T-helper 17 cell (primary cell): Measurements from ENCODE around the gene HLA-B. TPM values are rescaled to one million over a fixed set of nuclear protein-coding genes. Genes with fewer than 3 reads are reported as not detected.
A peak's percentile ranks its signal among the peaks of the same experiment; 100 is the strongest.

ENCODE experiments used
- ATAC-seq: fragments of 150-1000 bp; cut with Tn5 transposase; 2 replicates; pipeline ENCODE4 v1.10.0; 2021; ENCODE audit warnings: mild to moderate bottlenecking, moderate library complexity
- DNase-seq, 3 donors: peaks; one replicate each; pipeline versions ENCODE4 v3.0.0 to v3.0.0-alpha.2; 2020 to 2021
- H3K9me3 ChIP-seq: one replicate; pipeline ENCODE4 v1.7.0; 2013; ENCODE audit warnings: low read length, mild to moderate bottlenecking; ENCODE audit not compliant: control insufficient read depth, poor library complexity, severe bottlenecking
- H3K27ac Mint-ChIP-seq: one replicate; pipeline ENCODE4 v1.8.0; 2022; ENCODE audit warnings: mild to moderate bottlenecking, moderate library complexity, mixed read lengths
- H3K27me3 Mint-ChIP-seq: one replicate; pipeline ENCODE4 v1.8.0; 2022; ENCODE audit warnings: mixed read lengths
- H3K36me3 Mint-ChIP-seq: one replicate; pipeline ENCODE4 v1.8.0; 2022; ENCODE audit warnings: low read depth, mixed read lengths
- H3K4me1 Mint-ChIP-seq: one replicate; pipeline ENCODE4 v1.8.0; 2022; ENCODE audit warnings: mild to moderate bottlenecking, mixed read lengths
- H3K4me3 Mint-ChIP-seq: one replicate; pipeline ENCODE4 v1.8.0; 2022; ENCODE audit warnings: mild to moderate bottlenecking, moderate library complexity, mixed read lengths
- total RNA-seq, 4 donors: library from RNA in 2 of 4; stranded (reverse) in 2 of 4; gene quantifications; one replicate each; pipeline ENCODE4 v1.2.3 and lab custom pipeline; 2022 to 2026

Gene HLA-B
- total RNA-seq, 2 donors from 2014 or later: 7,013 to 7,159 TPM

- ATAC-seq (peak; percentile 94), DNase-seq (peak in 1 of 3 donors; percentile 22)
- H3K27me3 Mint-ChIP-seq: no peaks in the 10 kb centered on the region
- no peaks in the 10 kb centered on the region for H3K9me3 ChIP-seq
- H3K27ac Mint-ChIP-seq: no peak overlapping the region
- peaks cover 7% of the 10 kb centered on the region for H3K4me1 Mint-ChIP-seq
- no peak overlapping the region for H3K4me3 Mint-ChIP-seq
- H3K36me3 Mint-ChIP-seq: no peaks in the 10 kb centered on the region
These were observed 24.1 kb downstream of the HLA-B start for GRCh38 chr6:31332637-31333602.

- DNase-seq (no peak), ATAC-seq (no peak)
- no peaks in the 10 kb centered on the region for H3K9me3 ChIP-seq
- no peak overlapping the region for H3K27ac Mint-ChIP-seq
- no peak overlapping the region for H3K4me3 Mint-ChIP-seq
- peaks cover 3% of the 10 kb centered on the region for H3K27me3 Mint-ChIP-seq
- H3K4me1 Mint-ChIP-seq: peaks cover 7% of the 10 kb centered on the region
- no peaks in the 10 kb centered on the region for H3K36me3 Mint-ChIP-seq
These were observed 28.5 kb downstream of the HLA-B start for GRCh38 chr6:31328355-31328960.

- Mint-ChIP-seq H3K27ac (peak overlapping the region; percentile 66), H3K4me1 (no peaks in the 10 kb centered on the region), H3K4me3 (no peak overlapping the region), H3K36me3 (peaks cover 15% of the 10 kb centered on the region), H3K27me3 (peaks cover 61% of the 10 kb centered on the region)
- ATAC-seq: no peak
- DNase-seq: no peak
- H3K9me3 ChIP-seq: no peaks in the 10 kb centered on the region
These were observed 35.2 kb downstream of the HLA-B start for GRCh38 chr6:31321820-31322219.

DNA sequence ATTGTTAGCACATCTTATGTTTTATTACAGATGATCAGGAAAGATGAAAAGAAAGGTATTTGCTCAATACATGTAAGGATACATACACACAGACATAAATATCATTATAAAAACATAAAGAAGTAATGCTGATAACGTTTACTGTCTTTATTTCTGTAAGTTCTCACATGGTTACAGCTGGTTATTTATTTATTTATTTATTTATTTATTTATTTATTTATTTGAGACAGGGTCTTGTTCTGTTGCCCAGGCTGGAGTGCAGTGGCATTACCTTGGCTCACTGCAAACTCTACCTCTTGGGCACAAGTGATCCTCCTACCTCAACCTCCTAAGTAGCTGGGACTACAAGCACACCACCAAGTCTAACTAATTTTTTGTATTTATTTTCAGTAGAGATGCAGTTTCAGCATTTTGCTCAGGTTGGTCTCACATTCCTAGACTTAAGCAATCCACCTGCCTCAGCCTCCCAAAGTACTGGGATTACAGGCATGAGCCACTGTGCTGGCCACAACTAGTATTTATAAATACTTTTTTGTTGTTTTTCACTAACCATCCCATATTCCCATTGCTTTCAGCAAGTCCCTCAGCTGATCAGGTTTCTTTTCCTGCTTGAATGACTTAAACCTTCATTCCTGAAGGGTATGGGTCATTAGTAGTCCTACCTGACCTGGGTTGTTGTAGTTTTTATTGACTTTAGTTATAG lies 35.8 kb downstream of the HLA-B start:
- H3K36me3 Mint-ChIP-seq: peaks cover 15% of the 10 kb centered on the region
- H3K27me3 Mint-ChIP-seq: peaks cover 63% of the 10 kb centered on the region
- no peak overlapping the region for H3K4me3 Mint-ChIP-seq
- ATAC-seq: no peak
- no peak overlapping the region for H3K27ac Mint-ChIP-seq
- DNase-seq: no peak
- H3K9me3 ChIP-seq: no peaks in the 10 kb centered on the region
- no peaks in the 10 kb centered on the region for H3K4me1 Mint-ChIP-seq

DNA sequence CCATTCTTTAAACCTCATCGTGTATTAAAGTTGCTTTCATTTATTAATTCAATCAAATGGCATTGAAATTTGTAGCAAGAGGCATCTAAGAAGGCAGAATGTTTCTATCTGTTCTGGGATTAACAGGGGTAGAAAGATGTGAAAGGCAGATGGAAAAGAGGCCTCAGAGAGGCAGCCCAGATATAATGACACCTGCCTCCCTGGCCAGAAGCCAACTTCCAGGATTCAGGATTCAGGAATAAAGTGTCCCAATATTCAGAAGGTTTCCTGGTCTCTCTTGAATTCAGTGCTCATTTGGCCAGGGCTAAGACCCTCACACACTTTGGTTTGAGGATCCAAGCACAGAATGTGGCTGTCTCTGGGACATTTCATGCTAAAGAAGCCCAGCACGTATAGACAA lies 39.9 kb downstream of the HLA-B start:
- Mint-ChIP-seq H3K36me3 (peaks cover 9% of the 10 kb centered on the region), H3K4me3 (no peak overlapping the region), H3K27me3 (peaks cover 55% of the 10 kb centered on the region), H3K4me1 (no peaks in the 10 kb centered on the region), H3K27ac (no peak overlapping the region)
- H3K9me3 ChIP-seq: no peaks in the 10 kb centered on the region
- no peak for DNase-seq
- no peak for ATAC-seq

DNA sequence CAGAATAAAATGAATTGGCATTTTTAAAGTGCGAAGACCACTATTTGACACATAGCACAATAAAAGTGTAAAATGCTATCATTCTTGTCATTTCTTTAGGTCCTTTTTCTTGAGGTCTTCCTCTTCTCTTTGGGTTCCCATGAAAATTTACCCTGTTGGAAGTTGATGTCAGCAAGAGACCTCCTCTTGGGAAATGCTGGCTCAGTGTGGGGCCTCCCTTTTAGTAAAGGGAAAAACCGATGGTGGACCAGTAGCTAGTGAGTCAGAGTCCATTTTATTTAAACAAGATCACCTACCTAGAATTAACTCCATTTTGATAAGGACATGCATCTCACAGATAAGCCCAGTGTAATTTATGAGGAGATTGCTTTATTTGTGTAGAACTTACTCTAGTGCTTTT lies 47.3 kb downstream of the HLA-B start:
- Mint-ChIP-seq H3K27ac (no peak overlapping the region), H3K36me3 (no peaks in the 10 kb centered on the region), H3K27me3 (peaks cover 9% of the 10 kb centered on the region), H3K4me1 (no peaks in the 10 kb centered on the region), H3K4me3 (peak overlapping the region; percentile 81)
- no peak for DNase-seq
- H3K9me3 ChIP-seq: no peaks in the 10 kb centered on the region
- ATAC-seq: no peak

DNA sequence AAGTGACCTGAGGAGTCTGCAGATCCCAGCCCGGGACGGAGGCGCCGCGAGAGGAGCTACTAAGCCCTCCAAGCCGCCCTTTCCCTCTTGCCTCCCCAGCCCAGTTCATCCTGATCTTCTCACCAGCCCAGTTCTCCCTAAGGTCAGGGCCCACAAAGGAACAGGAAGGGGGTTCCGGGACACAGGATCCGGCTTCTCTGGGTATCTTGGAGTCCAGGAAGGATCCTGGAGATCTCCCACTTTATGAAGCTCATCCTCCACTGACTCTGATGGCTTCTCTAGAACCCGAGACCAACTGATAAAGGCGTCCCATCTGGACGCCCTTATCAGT lies 48.2 kb downstream of the HLA-B start:
- Mint-ChIP-seq H3K27me3 (peaks cover 11% of the 10 kb centered on the region), H3K36me3 (no peaks in the 10 kb centered on the region), H3K4me3 (peak overlapping the region; percentile 89), H3K4me1 (no peaks in the 10 kb centered on the region), H3K27ac (no peak overlapping the region)
- ATAC-seq (no peak), DNase-seq (no peak)
- H3K9me3 ChIP-seq: no peaks in the 10 kb centered on the region

DNA sequence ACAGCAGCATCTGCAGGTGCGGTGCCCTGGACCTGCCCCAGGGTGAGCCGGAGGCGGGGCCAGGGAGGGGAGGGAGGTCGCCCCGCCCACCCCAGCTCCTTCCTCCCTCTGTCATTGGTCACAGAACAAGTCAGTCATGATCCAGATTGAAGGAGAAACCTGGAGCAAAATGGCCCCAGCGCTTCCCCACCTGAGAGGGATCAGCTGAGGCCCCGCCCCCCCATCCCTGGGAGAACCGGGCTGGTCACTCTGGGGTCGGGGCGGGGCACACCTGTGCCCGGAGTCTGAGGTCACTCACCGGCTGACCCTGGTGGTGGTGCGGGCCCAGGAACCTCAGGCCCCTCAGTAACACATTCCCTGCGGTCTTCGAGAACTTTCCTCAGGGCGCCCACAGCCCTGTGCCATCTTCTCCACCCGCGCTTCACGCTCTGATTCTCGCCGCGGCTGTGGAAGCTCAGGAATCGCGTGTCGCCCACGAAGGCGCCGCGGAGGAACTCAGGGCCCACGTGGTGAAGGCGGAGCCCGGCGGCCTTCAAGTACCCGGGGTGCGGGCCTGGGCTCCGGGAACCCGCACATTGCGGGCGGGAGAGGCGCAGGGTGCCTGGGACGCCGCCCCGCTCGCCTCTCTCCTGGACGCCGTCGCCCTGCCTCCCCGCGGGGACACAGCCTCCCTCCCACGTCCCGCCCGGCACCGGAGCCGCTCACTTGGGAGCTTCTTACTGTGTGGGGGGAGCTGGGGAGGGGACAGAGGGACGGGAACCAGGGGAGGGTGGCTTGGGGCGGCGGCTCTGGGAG lies 48.7 kb downstream of the HLA-B start:
- ATAC-seq (peak; percentile 96), DNase-seq (peak; percentile 56 to 65 (median 58))
- H3K27me3 Mint-ChIP-seq: peaks cover 17% of the 10 kb centered on the region
- H3K27ac Mint-ChIP-seq: no peak overlapping the region
- H3K36me3 Mint-ChIP-seq: peaks cover 4% of the 10 kb centered on the region
- no peaks in the 10 kb centered on the region for H3K9me3 ChIP-seq
- H3K4me3 Mint-ChIP-seq: peak overlapping the region; percentile 89
- H3K4me1 Mint-ChIP-seq: peaks cover 5% of the 10 kb centered on the region

DNA sequence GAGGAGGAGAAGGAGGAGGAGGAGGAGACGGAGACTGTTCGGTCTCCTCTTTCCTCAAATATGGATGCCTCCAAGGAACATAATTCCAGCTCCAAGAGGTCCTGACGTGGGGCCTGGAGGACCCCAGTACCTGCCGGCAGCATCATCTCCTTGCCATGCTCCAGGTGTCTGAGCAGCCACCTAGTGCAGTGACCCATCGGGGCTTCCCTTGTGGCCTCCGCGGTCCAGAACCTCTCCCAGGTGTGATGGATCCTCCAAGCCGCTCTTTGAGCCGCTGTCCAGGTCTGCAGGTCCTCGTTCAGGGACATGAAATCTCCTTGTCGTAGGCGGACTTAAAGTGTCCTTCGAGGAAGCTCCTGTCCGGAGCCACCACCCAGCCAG lies 49.3 kb downstream of the HLA-B start:
- H3K9me3 ChIP-seq: no peaks in the 10 kb centered on the region
- Mint-ChIP-seq H3K4me1 (peaks cover 6% of the 10 kb centered on the region), H3K36me3 (peaks cover 5% of the 10 kb centered on the region), H3K4me3 (peak overlapping the region; percentile 89), H3K27me3 (peaks cover 18% of the 10 kb centered on the region), H3K27ac (no peak overlapping the region)
- ATAC-seq (no peak), DNase-seq (no peak)

DNA sequence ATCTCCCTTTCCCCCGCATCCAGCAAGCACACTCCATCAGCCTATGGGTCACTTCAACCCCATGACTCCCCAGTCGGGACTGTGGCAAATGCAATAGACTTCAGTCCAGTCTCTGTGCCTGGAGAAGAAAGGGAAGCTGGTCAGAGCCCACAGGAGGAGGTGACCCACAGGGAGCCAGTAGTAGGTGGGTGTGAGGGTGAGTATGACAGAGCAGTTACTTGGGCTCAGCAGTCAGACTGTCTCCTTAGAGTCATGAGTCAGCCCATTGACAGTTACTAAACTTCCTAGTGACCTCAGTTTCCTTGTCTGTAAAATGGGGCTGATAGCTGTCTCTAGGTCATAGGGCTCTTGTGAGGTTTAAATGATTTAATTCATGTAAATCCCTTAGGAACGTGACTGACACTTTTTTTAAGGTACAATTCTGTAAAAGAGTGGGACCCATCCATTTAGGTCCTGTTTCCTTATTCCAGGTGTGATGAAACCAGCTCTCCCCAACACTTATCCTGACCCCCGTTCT lies 51.2 kb downstream of the HLA-B start:
- peaks cover 8% of the 10 kb centered on the region for H3K36me3 Mint-ChIP-seq
- no peak overlapping the region for H3K27ac Mint-ChIP-seq
- no peaks in the 10 kb centered on the region for H3K9me3 ChIP-seq
- DNase-seq (no peak), ATAC-seq (no peak)
- H3K27me3 Mint-ChIP-seq: peaks cover 30% of the 10 kb centered on the region
- peaks cover 6% of the 10 kb centered on the region for H3K4me1 Mint-ChIP-seq
- H3K4me3 Mint-ChIP-seq: no peak overlapping the region

- H3K27ac Mint-ChIP-seq: no peak overlapping the region
- ATAC-seq (no peak), DNase-seq (no peak)
- H3K4me3 Mint-ChIP-seq: no peak overlapping the region
- peaks cover 37% of the 10 kb centered on the region for H3K27me3 Mint-ChIP-seq
- H3K36me3 Mint-ChIP-seq: peaks cover 11% of the 10 kb centered on the region
- no peaks in the 10 kb centered on the region for H3K9me3 ChIP-seq
- H3K4me1 Mint-ChIP-seq: peaks cover 6% of the 10 kb centered on the region
These were observed 52.3 kb downstream of the HLA-B start for GRCh38 chr6:31304683-31305082.
